RWPE2 (cell line): ENCODE results near the gene FTO.

Experiments
- ATAC-seq: fragments of 200-7000 bp; cut with Tn5 transposase; 3 replicates; pipeline ENCODE4 v1.9.1; 2021; ENCODE audit warnings: low read depth
- DNase-seq: peaks from one replicate; pipeline ENCODE4 v3.0.0-alpha.2; 2020; ENCODE audit warnings: low spot score
- H3K27ac ChIP-seq: fragments of 450-650 bp; 2 replicates; pipeline ENCODE4 v1.5.1; 2017; ENCODE audit warnings: mild to moderate bottlenecking; ENCODE audit not compliant: poor library complexity, severe bottlenecking
- H3K27me3 ChIP-seq: fragments of 250-450 bp; sonication (Bioruptor Pico); 2 replicates; pipeline ENCODE4 v1.5.1; 2021; ENCODE audit warnings: mild to moderate bottlenecking, moderate library complexity; ENCODE audit not compliant: insufficient read depth, poor library complexity, severe bottlenecking
- H3K36me3 ChIP-seq: fragments of 250-450 bp; sonication (Bioruptor Pico); 2 replicates; pipeline ENCODE4 v1.5.1; 2020; ENCODE audit warnings: low read depth, mild to moderate bottlenecking, moderate library complexity
- H3K4me1 ChIP-seq: fragments of 250-450 bp; sonication (Bioruptor Pico); 2 replicates; pipeline ENCODE4 v1.5.1; 2021; ENCODE audit warnings: mild to moderate bottlenecking, moderate library complexity; ENCODE audit not compliant: insufficient read depth, poor library complexity, severe bottlenecking
- H3K4me3 ChIP-seq: fragments of 250-450 bp; sonication (Bioruptor Pico); 2 replicates; pipeline ENCODE4 v1.5.1; 2021; ENCODE audit warnings: mild to moderate bottlenecking, moderate library complexity; ENCODE audit not compliant: severe bottlenecking
- H3K9me3 ChIP-seq: fragments of 250-450 bp; sonication (Bioruptor Pico); 2 replicates; pipeline ENCODE4 v1.5.1; 2021; ENCODE audit warnings: mild to moderate bottlenecking, moderate library complexity; ENCODE audit not compliant: severe bottlenecking
- TF ChIP-seq, protein P1 (sequence below): fragments of 450-650 bp; IDR thresholded peaks from one replicate; pipeline ENCODE4 v1.5.1; 2017; ENCODE audit warnings: mild to moderate bottlenecking, moderate library complexity; ENCODE audit not compliant: poor library complexity, severe bottlenecking

Gene FTO

DNA sequence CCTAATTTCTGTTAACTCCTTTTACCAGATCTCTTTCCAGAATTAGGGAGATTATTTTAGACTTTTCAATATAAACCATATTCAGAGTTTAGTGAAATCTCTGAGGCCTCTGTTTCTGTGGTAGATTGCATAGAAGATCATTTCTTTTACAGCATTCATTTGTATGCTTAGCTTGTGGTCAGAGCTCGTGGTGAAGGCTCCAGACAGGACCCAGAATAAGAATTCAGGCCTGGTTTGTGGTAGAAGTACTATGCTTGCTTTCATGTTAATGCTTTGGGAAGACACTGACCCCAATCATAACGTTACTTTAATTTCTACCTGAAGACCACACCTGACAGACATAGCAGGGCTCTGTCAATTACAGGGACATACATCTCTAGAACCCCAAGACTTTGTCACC is 258.1 kb downstream of the FTO start:
- Histone ChIP-seq H3K27ac (no peak overlapping the region), H3K4me3 (no peak overlapping the region), H3K9me3 (peaks cover 2% of the 10 kb centered on the region), H3K4me1 (no peaks in the 10 kb centered on the region), H3K27me3 (no peaks in the 10 kb centered on the region), H3K36me3 (no peaks in the 10 kb centered on the region)
- ATAC-seq, result no peak
- TF ChIP-seq, protein P1, sequence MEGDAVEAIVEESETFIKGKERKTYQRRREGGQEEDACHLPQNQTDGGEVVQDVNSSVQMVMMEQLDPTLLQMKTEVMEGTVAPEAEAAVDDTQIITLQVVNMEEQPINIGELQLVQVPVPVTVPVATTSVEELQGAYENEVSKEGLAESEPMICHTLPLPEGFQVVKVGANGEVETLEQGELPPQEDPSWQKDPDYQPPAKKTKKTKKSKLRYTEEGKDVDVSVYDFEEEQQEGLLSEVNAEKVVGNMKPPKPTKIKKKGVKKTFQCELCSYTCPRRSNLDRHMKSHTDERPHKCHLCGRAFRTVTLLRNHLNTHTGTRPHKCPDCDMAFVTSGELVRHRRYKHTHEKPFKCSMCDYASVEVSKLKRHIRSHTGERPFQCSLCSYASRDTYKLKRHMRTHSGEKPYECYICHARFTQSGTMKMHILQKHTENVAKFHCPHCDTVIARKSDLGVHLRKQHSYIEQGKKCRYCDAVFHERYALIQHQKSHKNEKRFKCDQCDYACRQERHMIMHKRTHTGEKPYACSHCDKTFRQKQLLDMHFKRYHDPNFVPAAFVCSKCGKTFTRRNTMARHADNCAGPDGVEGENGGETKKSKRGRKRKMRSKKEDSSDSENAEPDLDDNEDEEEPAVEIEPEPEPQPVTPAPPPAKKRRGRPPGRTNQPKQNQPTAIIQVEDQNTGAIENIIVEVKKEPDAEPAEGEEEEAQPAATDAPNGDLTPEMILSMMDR, result no peak
- no peak for DNase-seq

DNA sequence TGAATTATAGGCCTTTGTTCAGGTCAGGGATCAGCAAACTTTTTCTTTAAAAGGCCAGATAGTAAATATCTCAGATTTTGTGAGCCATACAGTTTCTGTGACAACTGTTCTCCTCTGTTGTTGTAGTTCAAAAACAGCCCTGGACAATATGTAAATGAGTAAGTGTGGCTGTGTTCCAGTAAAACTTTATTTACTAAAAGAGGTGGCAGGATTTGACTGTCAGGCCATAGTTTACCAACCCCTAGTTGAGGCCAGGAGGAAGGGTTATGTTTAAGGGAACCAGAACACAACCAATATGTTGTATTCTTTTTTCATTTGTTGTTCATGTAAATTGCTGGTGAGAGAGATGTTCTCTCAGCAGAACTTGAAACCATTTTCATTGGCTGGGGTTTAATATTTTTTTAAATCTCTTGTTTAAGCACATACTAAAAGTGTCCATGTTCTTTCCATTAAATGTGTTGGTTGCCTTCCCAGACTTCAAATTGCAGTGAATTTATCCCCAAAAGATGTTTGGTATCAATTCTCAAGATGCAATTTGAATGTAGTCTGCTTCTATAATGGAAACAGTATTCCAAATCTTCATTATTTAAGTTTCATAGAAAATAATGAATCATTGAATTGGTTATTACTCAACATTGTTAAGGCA is 260.3 kb downstream of the FTO start:
- no peak for ATAC-seq
- H3K4me1 ChIP-seq, result no peaks in the 10 kb centered on the region
- H3K9me3 ChIP-seq, result peaks cover 2% of the 10 kb centered on the region
- H3K27me3 ChIP-seq, result no peaks in the 10 kb centered on the region
- H3K27ac ChIP-seq, result no peak overlapping the region
- TF ChIP-seq, protein P1, result no peak
- no peak overlapping the region for H3K4me3 ChIP-seq
- DNase-seq, result no peak
- no peaks in the 10 kb centered on the region for H3K36me3 ChIP-seq

GRCh38 chr16:53966821-53967571 is 263.0 kb downstream of the FTO start:
- H3K9me3 ChIP-seq, result peaks cover 2% of the 10 kb centered on the region
- TF ChIP-seq, protein P1, result no peak
- H3K4me1 ChIP-seq, result no peaks in the 10 kb centered on the region
- DNase-seq (no peak), ATAC-seq (no peak)
- H3K27ac ChIP-seq, result no peak overlapping the region
- no peaks in the 10 kb centered on the region for H3K27me3 ChIP-seq
- no peaks in the 10 kb centered on the region for H3K36me3 ChIP-seq
- H3K4me3 ChIP-seq, result no peak overlapping the region

GRCh38 chr16:53967572-53967971 is 263.6 kb downstream of the FTO start:
- Histone ChIP-seq H3K36me3 (no peaks in the 10 kb centered on the region), H3K4me1 (no peaks in the 10 kb centered on the region), H3K27me3 (no peaks in the 10 kb centered on the region), H3K4me3 (no peak overlapping the region), H3K9me3 (peaks cover 2% of the 10 kb centered on the region), H3K27ac (no peak overlapping the region)
- TF ChIP-seq, protein P1, result no peak
- DNase-seq (no peak), ATAC-seq (no peak)

GRCh38 chr16:53968454-53968853 is 264.5 kb downstream of the FTO start:
- H3K27me3 ChIP-seq, result no peaks in the 10 kb centered on the region
- peaks cover 2% of the 10 kb centered on the region for H3K9me3 ChIP-seq
- H3K27ac ChIP-seq, result no peak overlapping the region
- TF ChIP-seq, protein P1, result no peak
- DNase-seq (no peak), ATAC-seq (peak; percentile 33; the same call in 2 of the 3 replicates)
- no peak overlapping the region for H3K4me3 ChIP-seq
- no peaks in the 10 kb centered on the region for H3K36me3 ChIP-seq
- H3K4me1 ChIP-seq, result no peaks in the 10 kb centered on the region
